HepG2 (cell line): ENCODE measurements around the gene SLC6A16. TPM values are rescaled to one million over a fixed set of nuclear protein-coding genes. Genes with fewer than 3 reads are reported as not detected.

Experiments
- ATAC-seq: fragments of 200-7000 bp; cut with Tn5 transposase; 3 replicates; pipeline ENCODE4 v1.9.1; 2020; ENCODE audit warnings: mild to moderate bottlenecking, moderate library complexity
- BruUV-seq: library from RNA; stranded (reverse); fragments of 400-500 nt; replicated peaks from 2 replicates; lab custom pipeline; 2021; lab: Mats Ljungman, UMichigan
- CTCF ChIA-PET: fragments of 300-600 bp; formaldehyde crosslinking; extraction: SDS; loops from one replicate; lab custom pipeline; 2021; ENCODE audit warnings: low total read pairs, inconsistent platforms, low intra/inter-chr PET ratio; lab: Yijun Ruan, JAX
- POLR2A ChIA-PET: fragments of 350-600 bp; sonication (Branson Sonifier 250); formaldehyde crosslinking; loops from one replicate; lab custom pipeline; 2020; ENCODE audit warnings: antibody characterized with exemption, inconsistent platforms; lab: Yijun Ruan, JAX
- DNase-seq: peaks from one replicate; pipeline ENCODE4 v3.0.0-alpha.2; 2015; ENCODE audit warnings: low spot score
- FAIRE-seq: peaks from 3 replicates; lab custom pipeline; 2011; peaks lifted over from hg19 to GRCh38; lab: Jason Lieb, UNC
- H2AFZ ChIP-seq: one replicate; pipeline ENCODE4 v1.6.1; 2011; ENCODE audit warnings: low read length, inconsistent platforms
- H3K27ac ChIP-seq: fragments of 300-600 bp; 3 replicates; pipeline ENCODE4 v1.8.0; 2011; ENCODE audit warnings: mixed run types, mild to moderate bottlenecking, mixed read lengths, low read length, inconsistent platforms; ENCODE audit not compliant: insufficient read depth; ENCODE audit errors: extremely low read length
- H3K27me3 ChIP-seq, 2 experiments: fragments of 200-600 bp in 1 of 2; 2 replicates in 1 of 2; 3 replicates in 1 of 2; pipeline versions ENCODE4 v1.6.0 to v1.8.0; 2011; ENCODE audit warnings: low read length in 2 of 2, mild to moderate bottlenecking in 2 of 2, moderate library complexity in 2 of 2, inconsistent platforms in 1 of 2; ENCODE audit not compliant: insufficient read depth in 2 of 2, control insufficient read depth in 1 of 2
- H3K36me3 ChIP-seq, 2 experiments: fragments of 200-600 bp in 1 of 2; replicated peaks in 1 of 2; 2 replicates in 1 of 2; 3 replicates in 1 of 2; pipeline versions ENCODE4 v1.5.1 to v1.8.0; 2011; ENCODE audit warnings: low read length in 2 of 2, inconsistent platforms in 1 of 2; ENCODE audit not compliant: insufficient read depth in 2 of 2, control insufficient read depth in 1 of 2
- H3K4me1 ChIP-seq: 2 replicates; pipeline ENCODE4 v1.5.1; 2012; ENCODE audit warnings: low read length, inconsistent platforms; ENCODE audit not compliant: insufficient read depth
- H3K4me2 ChIP-seq: 2 replicates; pipeline ENCODE4 v1.6.0; 2011; ENCODE audit warnings: low read depth, low read length, inconsistent platforms
- H3K4me3 ChIP-seq, 3 experiments: fragments of 200-600 bp in 1 of 3; sonication (generic), shearing (Covaris generic) in 1 of 3; replicated peaks in 1 of 3; 2 replicates each; pipeline ENCODE4 v1.5.1; 2011 to 2016; ENCODE audit warnings: low read length in 3 of 3, inconsistent platforms in 2 of 3, low read depth in 2 of 3, mild to moderate bottlenecking in 2 of 3, control low read depth in 1 of 3, mixed read lengths in 1 of 3; ENCODE audit not compliant: insufficient read depth in 1 of 3
- H3K79me2 ChIP-seq: one replicate; pipeline ENCODE4 v1.6.1; 2011; ENCODE audit warnings: low read length, inconsistent platforms; ENCODE audit not compliant: insufficient read depth
- H3K9ac ChIP-seq: 2 replicates; pipeline ENCODE4 v1.6.0; 2011; ENCODE audit warnings: mild to moderate bottlenecking, low read depth, low read length, inconsistent platforms; ENCODE audit not compliant: insufficient read depth
- H3K9me3 ChIP-seq: 2 replicates; pipeline ENCODE4 v1.5.1; 2012; ENCODE audit warnings: mild to moderate bottlenecking, low read length
- H4K20me1 ChIP-seq: 2 replicates; pipeline ENCODE4 v1.6.0; 2011; ENCODE audit warnings: inconsistent platforms, mild to moderate bottlenecking, low read length, moderate library complexity; ENCODE audit not compliant: insufficient read depth
- EP300 ChIP-seq, 3 experiments: sonication (generic) in 1 of 3; formaldehyde crosslinking in 1 of 3; IDR thresholded peaks; 2 replicates each; pipeline versions ENCODE4 v1.5.1 to v1.6.1; 2011 to 2020; ENCODE audit warnings: low read depth in 2 of 3, low read length in 2 of 3, borderline replicate concordance in 1 of 3, improper control_type of control experiment in 1 of 3, mild to moderate bottlenecking in 1 of 3, missing genetic modification reagents in 1 of 3, moderate library complexity in 1 of 3
- POGK ChIP-seq: sonication (generic); formaldehyde crosslinking; conservative IDR thresholded peaks from 2 replicates; pipeline ENCODE4 v1.8.0; 2022; ENCODE audit warnings: mild to moderate bottlenecking, moderate library complexity, missing genetic modification reagents
- SP140L ChIP-seq: sonication (generic); formaldehyde crosslinking; IDR thresholded peaks from 2 replicates; pipeline ENCODE4 v1.4.0; 2020; ENCODE audit warnings: missing genetic modification reagents, borderline replicate concordance
- TCF7 ChIP-seq: sonication (generic); IDR thresholded peaks from 2 replicates; pipeline ENCODE4 v1.6.1; 2016; ENCODE audit warnings: antibody characterized with exemption, low read depth
- ZNF253 ChIP-seq: sonication (generic); formaldehyde crosslinking; IDR thresholded peaks from 2 replicates; pipeline ENCODE4 v1.8.0; 2022; ENCODE audit warnings: mild to moderate bottlenecking, missing genetic modification reagents, borderline replicate concordance
- ZNF367 ChIP-seq: sonication (generic); formaldehyde crosslinking; IDR thresholded peaks from 2 replicates; pipeline ENCODE4 v1.4.0; 2020; ENCODE audit warnings: missing genetic modification reagents, borderline replicate concordance
- ZNF703 ChIP-seq: sonication (generic); formaldehyde crosslinking; IDR thresholded peaks from 2 replicates; pipeline ENCODE4 v1.5.1; 2020; ENCODE audit warnings: missing genetic modification reagents, mild to moderate bottlenecking, moderate library complexity, borderline replicate concordance
- ZSCAN22 ChIP-seq: sonication (generic); formaldehyde crosslinking; IDR thresholded peaks from 2 replicates; pipeline ENCODE4 v1.4.0; 2020; ENCODE audit warnings: mild to moderate bottlenecking, missing genetic modification reagents
- WGBS: methylation state at CpG from one replicate; pipeline ENCODE4 v1.1.6; 2017; ENCODE audit warnings: low lambda C conversion rate; 5-methylcytosine and 5-hydroxymethylcytosine counted together
- in situ Hi-C: cut with HindIII; loops from 2 replicates; pipeline ENCODE4 v1.10.0; 2017; ENCODE audit warnings: low pct_unique_long_range_greater_than_20kb; ENCODE audit not compliant: extremely low pct_ligation_motif_present
- intact Hi-C: fragments of 100-400 bp; cut with micrococcal nuclease; formaldehyde crosslinking; loops from one replicate; pipeline ENCODE4 v1.10.0; 2022; ENCODE audit not compliant: unreplicated experiment
- polyA plus RNA-seq, 8 experiments: library from polyadenylated mRNA; depleted of rRNA in 3 of 8; stranded (reverse) in 7 of 8; unstranded in 1 of 8; fragments of >200 nt; fragmentation: Illumina TruSeq in 4 of 8; extraction: Trizol in 4 of 8; gene quantifications; 2 replicates each; pipeline versions ENCODE4 v1.2.1 to v1.2.3, GENCODE V29; 2011 to 2016; ENCODE audit warnings: low read depth in 4 of 8, missing spikeins in 1 of 8, mixed read lengths in 1 of 8; ENCODE audit not compliant: insufficient read depth in 1 of 8
- total RNA-seq, 5 experiments: library from RNA; depleted of rRNA; stranded (reverse); fragments of >200 nt; fragmentation: Illumina TruSeq; extraction: Trizol; gene quantifications; 2 replicates each; pipeline ENCODE4 v1.2.3, GENCODE V29; 2016; ENCODE audit warnings: low read depth in 1 of 5

The SLC6A16 gene
- total and polyA plus RNA-seq, 2 of the 13 experiments (the other 11 are each of a cell fraction or from before 2014, with no cell fraction given) = 0.07 to 0.18 TPM

- no peak for FAIRE-seq
- H3K4me2 ChIP-seq = no peak overlapping the region
- H3K79me2 ChIP-seq = no peaks in the 10 kb centered on the region
- intact Hi-C loops (no loop called here), in situ Hi-C loops (no loop called here)
- H3K4me3 ChIP-seq = no peak overlapping the region
- ATAC-seq = no peak
- CTCF ChIA-PET = no interaction called here
- no TSS peak for BruUV-seq
- no peaks in the 10 kb centered on the region for H3K9me3 ChIP-seq
- peaks cover 37% of the 10 kb centered on the region for H3K4me1 ChIP-seq
- H3K9ac ChIP-seq = no peak overlapping the region
- no peak overlapping the region for H3K27ac ChIP-seq
- DNase-seq = no peak
- 91% methylated on average over 17 of the region's 17 CpGs for WGBS
- H2AFZ ChIP-seq = no peak overlapping the region
- H3K27me3 ChIP-seq = no peaks in the 10 kb centered on the region
- POLR2A ChIA-PET = interaction anchor here (2.0 kb wide), 1 partner anchor 11 kb away, joined by 6 read pairs; no protein-coding TSS in a partner anchor
- peaks cover 1 to 4% of the 10 kb centered on the region in 2 experiments; a peak in 1 of 5 replicates for H3K36me3 ChIP-seq
- no peaks in the 10 kb centered on the region for H4K20me1 ChIP-seq
- TF ChIP-seq ZSCAN22 (CRISPR knock-in tag) (peak; percentile 91), EP300 (IDR thresholded peaks at IDR 0.05; ENCODE audit: low read depth in 2 of 2, low read length in 2 of 2) (no peak), EP300 (CRISPR knock-in tag; IDR thresholded peaks at IDR 0.05; ENCODE audit: borderline replicate concordance) (no peak), ZNF703 (CRISPR knock-in tag) (no peak), ZNF253 (CRISPR knock-in tag) (no peak), TCF7 (no peak), SP140L (no peak), ZNF367 (CRISPR knock-in tag) (no peak), POGK (CRISPR knock-in tag) (no peak)
Measured at GRCh38 chr19:49359851-49360820, 35.1 kb upstream of the SLC6A16 start.
